BJ (cell line): ENCODE results near the gene CCDC47. TPM values are rescaled to one million over a fixed set of nuclear protein-coding genes. Genes with fewer than 3 reads are reported as not detected.

Experiments
- CTCF ChIA-PET: fragments of 350-600 bp; formaldehyde crosslinking; extraction: SDS; loops from one replicate; lab custom pipeline; 2021; ENCODE audit warnings: antibody characterized with exemption, inconsistent platforms; lab: Yijun Ruan, JAX
- POLR2A ChIA-PET: fragments of 300-600 bp; sonication (Branson Sonifier 250); formaldehyde crosslinking; extraction: SDS; loops from one replicate; lab custom pipeline; 2021; ENCODE audit warnings: antibody characterized with exemption; lab: Charles Lee
- DNase-seq: peaks from one replicate; pipeline ENCODE4 v3.0.0-alpha.2; 2011; ENCODE audit warnings: low read depth
- H3K27me3 ChIP-seq: 2 replicates; pipeline ENCODE4 v1.6.0; 2011; ENCODE audit warnings: low read length; ENCODE audit not compliant: control insufficient read depth, insufficient read depth
- H3K36me3 ChIP-seq: 2 replicates; pipeline ENCODE4 v1.5.1; 2011; ENCODE audit warnings: low read length; ENCODE audit not compliant: control insufficient read depth, insufficient read depth
- H3K4me3 ChIP-seq: 2 replicates; pipeline ENCODE4 v1.5.1; 2011; ENCODE audit warnings: low read depth, mild to moderate bottlenecking, control low read depth, low read length
- polyA plus RNA-seq: library from polyadenylated mRNA; depleted of rRNA; stranded (reverse); fragments of >200 nt; gene quantifications from 2 replicates; pipeline ENCODE4 v1.2.3, GENCODE V29; 2011
- TF ChIP-seq, protein P1 (sequence below): IDR thresholded peaks from 2 replicates; pipeline ENCODE4 v1.5.1; 2011; ENCODE audit warnings: low read depth, mild to moderate bottlenecking, control low read depth, inconsistent platforms, low read length, moderate library complexity; ENCODE audit not compliant: insufficient read depth

CCDC47 gene
- polyA plus RNA-seq, 1 experiment, result 31.4 TPM

DNA sequence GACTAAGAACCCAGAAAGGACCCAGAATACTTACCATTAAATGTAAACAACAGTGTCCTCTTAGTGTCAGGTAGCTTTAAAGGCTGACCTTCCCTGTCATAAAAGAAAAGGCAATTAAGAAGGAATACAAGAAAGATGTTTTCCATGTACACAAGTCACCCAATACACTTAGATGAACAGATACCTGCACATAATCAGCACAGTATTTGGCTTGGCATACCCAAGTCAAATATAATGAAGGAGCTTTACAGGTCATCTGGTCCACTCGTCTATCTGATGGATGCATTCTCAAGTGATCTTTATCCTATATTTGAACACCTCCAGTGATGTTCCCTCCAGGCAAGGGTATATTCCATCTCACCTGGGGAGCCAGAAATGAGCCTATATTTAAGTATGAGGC is 20.7 kb downstream of the CCDC47 start:
- no peaks in the 10 kb centered on the region for H3K27me3 ChIP-seq
- DNase-seq, result no peak
- ChIA-PET CTCF (no interaction called here), POLR2A (no interaction called here)
- TF ChIP-seq, protein P1, sequence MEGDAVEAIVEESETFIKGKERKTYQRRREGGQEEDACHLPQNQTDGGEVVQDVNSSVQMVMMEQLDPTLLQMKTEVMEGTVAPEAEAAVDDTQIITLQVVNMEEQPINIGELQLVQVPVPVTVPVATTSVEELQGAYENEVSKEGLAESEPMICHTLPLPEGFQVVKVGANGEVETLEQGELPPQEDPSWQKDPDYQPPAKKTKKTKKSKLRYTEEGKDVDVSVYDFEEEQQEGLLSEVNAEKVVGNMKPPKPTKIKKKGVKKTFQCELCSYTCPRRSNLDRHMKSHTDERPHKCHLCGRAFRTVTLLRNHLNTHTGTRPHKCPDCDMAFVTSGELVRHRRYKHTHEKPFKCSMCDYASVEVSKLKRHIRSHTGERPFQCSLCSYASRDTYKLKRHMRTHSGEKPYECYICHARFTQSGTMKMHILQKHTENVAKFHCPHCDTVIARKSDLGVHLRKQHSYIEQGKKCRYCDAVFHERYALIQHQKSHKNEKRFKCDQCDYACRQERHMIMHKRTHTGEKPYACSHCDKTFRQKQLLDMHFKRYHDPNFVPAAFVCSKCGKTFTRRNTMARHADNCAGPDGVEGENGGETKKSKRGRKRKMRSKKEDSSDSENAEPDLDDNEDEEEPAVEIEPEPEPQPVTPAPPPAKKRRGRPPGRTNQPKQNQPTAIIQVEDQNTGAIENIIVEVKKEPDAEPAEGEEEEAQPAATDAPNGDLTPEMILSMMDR, result no peak
- H3K4me3 ChIP-seq, result no peak overlapping the region
- peaks cover 16% of the 10 kb centered on the region for H3K36me3 ChIP-seq

DNA sequence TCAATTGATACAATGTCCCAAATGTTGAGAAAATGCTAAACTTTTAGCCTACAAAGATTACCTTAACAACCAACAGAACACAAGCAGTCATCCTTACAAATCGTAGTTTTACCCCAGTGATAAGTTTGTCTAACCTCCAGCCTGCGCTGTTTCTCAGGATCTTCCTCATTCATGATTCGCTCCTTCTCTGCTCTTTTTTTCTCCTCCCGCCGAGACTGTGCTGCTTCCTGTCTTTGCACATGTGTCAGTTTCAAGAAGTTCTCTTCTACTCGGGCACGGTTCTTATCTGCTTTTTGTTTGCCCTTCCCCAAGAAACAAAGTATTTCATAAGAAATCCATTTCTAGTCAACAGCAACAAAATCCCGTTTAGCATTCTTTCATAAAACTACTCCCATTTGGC is 21.6 kb downstream of the CCDC47 start:
- DNase-seq, result no peak
- ChIA-PET POLR2A (no interaction called here), CTCF (no interaction called here)
- TF ChIP-seq, protein P1, result no peak
- Histone ChIP-seq H3K27me3 (no peaks in the 10 kb centered on the region), H3K4me3 (no peak overlapping the region), H3K36me3 (peaks cover 15% of the 10 kb centered on the region)

DNA sequence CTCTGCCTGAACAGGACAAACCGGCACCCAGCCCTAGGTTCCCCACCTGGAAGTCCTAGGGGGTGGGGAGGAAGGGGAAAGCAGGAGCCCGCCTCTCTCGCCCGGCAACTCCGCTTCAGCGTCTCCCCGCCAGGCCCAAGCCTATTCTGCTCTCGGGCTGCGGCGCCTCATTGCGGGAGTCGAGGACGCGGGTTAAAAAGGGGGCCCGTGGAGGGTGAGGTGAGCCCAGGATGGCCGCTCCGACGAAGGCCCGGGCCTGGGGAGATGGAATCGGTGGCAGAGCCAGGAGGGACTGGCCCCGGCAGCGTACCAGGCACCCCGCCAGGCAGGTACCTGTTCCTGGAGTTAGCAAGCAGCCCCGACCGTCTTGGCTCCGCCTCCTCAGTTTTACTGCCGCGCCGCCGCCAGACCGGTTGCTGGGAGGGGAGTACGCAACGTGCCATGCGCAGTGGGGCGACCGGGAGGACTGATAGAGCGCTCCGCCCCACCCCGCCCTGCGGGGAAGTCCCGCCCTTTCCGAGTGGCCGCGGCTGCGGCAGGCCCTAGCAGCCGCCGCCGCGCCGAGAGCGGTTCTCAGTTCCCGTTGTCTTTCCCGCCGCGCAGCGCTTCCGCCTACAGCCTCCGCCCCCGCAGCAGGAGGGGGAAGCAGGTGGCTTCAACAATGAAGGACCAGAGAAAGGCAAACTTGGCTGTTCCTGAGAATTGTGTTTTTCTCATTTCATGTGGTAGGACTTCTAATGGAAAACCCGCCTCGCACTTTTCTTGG is 31.8 kb downstream of the CCDC47 start, which contains the start of gene STRADA:
Gene STRADA (minus strand): TSS at position 392 of the 766 bp plus-strand sequence. CDS start 13,430 bp downstream, outside the sequence.
- ChIA-PET POLR2A (no interaction called here), CTCF (interaction anchor here (0.6 to 1.4 kb wide), 2 partner anchors 11 to 39 kb away, joined by 6 to 7 read pairs; no protein-coding TSS in a partner anchor)
- peak within 1 kb of the TSS; percentile 97 for H3K4me3 ChIP-seq
- peaks cover 3% of the 10 kb centered on the region; the same call in 1 of the 2 replicates for H3K36me3 ChIP-seq
- TF ChIP-seq, protein P1, result no peak
- peak; percentile 85 for DNase-seq
- no peaks in the 10 kb centered on the region for H3K27me3 ChIP-seq

DNA sequence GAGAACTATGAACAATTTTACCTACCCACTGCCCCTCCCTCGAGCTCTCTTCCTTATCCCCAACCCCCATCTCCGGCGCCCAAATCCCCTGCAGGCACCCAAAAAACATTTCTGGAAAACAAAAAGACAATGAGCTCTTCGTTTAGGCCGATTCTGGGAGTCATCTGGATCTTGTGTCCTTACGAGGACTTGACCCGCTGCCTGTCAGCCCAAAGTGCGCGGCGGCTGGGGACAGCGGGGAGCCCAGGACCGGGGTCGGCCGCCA is 32.3 kb downstream of the CCDC47 start:
- CTCF ChIA-PET, result interaction anchor here (1.2 kb wide), 1 partner anchor 33 kb away, joined by 3 read pairs; the partner anchor contains the start of gene DDX42
- Histone ChIP-seq H3K27me3 (no peaks in the 10 kb centered on the region), H3K36me3 (peaks cover 3% of the 10 kb centered on the region; the same call in 1 of the 2 replicates), H3K4me3 (peak overlapping the region; percentile 97)
- TF ChIP-seq, protein P1, result no peak
- POLR2A ChIA-PET, result no interaction called here
- DNase-seq, result no peak

DNA sequence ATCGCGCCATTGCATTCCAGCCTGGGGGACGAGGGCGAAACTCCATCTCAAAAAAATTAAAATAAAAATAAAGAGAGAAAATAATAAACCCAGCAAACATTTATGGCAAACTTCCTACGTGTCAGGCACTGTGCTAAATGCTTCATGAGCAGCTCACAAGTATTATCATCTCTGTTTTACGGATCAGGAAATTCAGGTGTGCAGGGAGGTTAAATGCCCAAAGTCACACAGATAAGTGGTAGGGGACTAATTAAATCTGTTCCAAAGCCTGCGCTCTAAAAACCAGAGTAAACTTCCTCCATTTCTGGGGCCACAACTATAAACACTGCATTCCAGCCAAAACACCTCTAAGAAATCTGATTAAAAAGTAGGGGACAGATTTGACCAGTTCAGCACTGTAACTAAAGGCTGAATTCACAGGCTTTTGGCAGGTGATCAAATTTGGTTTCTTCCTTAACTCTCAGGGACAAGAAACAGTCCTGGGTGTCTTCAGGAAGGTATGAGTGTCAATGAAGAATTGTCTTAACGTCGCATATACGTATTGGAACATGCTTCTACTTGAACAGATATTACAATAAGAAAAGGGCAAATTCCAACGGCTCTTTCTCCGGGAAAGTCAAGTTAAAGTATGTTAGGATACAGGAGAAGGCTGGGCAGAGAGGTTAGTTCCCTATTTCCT is 32.8 kb downstream of the CCDC47 start:
- H3K36me3 ChIP-seq, result peaks cover 2% of the 10 kb centered on the region; the same call in 1 of the 2 replicates
- CTCF ChIA-PET, result interaction anchor here (1.2 to 1.7 kb wide), 2 partner anchors 14 to 33 kb away, joined by 3 read pairs; partner anchors contain the start of gene DDX42
- peak overlapping the region; percentile 97 for H3K4me3 ChIP-seq
- no peaks in the 10 kb centered on the region for H3K27me3 ChIP-seq
- TF ChIP-seq, protein P1, result no peak
- POLR2A ChIA-PET, result no interaction called here
- DNase-seq, result no peak
